Measurements from ENCODE around the gene COL6A2.
"Not testable (repeated sequence)": the region's sequence is repeated elsewhere in the genome, so short reads cannot be mapped to it uniquely, and the experiment has no call there.

Gene COL6A2

GRCh38 chr21:46157987-46158451 is 60.1 kb downstream of the COL6A2 start:
- no peak for DNase-seq

DNA sequence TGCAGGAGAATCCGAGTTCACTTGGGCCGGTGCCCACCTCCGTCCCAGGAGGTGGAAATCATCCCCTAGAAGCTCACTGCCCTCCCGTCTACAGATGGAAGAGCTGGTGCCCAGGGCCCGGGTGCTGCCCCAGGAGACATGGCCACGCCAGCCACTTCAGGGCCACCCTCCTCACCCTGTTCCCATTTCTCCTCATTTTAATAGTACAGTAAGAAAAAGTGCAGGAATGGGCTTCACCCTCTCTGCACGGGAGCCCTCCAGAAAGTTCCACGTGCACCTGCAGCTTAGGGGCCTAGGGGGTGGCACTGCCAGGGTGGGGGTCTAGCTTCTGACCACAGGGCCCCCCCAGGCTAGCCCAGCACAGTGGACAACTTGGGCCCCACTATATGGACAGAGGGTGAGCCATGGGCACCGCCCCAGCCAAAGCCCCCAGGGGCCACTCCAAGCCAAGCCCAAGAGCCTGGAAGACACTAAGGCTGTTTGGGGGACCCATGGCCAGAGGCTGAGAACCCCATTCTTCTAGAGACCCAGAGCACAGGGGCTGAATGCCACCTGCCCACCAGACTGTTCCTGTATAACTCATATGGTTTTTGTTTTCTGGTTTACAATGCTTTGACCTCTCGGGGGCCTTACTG is 60.9 kb downstream of the COL6A2 start:
- no peak for DNase-seq

GRCh38 chr21:46159390-46159789 is 61.5 kb downstream of the COL6A2 start:
- no peak for DNase-seq

DNA sequence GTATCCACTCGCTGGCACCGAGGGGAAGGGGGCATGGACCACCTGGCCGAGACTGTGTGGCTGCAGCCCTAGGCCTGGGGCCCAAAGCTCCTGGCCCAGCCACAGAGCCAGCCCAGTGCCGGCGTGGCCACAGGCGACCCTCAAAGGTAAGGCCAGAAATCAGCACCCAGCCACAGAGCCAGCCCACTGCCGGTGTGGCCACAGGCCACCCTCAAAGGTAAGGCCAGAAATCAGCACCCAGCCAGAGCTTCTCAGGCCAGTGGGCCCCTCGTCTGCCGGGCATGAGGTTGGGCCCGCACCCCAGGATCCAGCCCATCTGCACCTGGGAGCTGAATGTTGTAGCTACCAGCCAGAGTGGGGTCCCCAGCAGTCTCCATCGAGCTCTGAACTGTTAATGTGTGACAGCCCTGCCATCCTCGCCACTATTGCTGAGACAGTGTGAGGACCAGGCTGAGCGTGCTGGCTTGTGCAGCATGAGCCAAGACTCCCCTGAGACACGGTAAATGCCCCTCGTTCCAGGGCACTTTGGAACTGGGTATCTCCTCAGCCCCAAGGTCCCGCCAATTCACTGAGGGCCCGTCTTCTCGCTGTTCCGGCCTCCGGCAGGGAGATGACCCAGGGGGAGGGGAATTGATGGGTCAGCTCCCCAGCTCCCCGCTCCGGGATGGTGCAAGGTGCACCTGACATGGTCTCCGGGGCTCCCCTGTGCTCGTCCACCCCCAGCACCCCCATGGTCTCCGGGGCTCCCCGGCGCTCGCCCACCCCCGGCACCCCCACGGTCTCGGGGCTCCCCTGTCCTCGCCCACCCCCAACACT is 62.1 kb downstream of the COL6A2 start:
- no peak for DNase-seq

DNA sequence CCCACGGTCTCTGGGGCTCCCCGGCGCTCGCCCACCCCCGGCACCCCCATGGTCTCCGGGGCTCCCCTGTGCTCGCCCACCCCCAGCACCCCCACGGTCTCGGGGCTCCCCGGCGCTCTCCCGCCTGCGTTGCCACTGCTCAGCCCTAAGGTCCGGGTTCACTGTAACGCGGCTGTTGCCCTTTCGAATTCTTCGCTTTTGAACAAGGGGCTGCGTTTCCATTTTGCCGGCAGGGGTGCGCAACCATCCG is 62.7 kb downstream of the COL6A2 start:
- no peak for DNase-seq

GRCh38 chr21:46160907-46161632 is 63.2 kb downstream of the COL6A2 start:
- no peak for DNase-seq

DNA sequence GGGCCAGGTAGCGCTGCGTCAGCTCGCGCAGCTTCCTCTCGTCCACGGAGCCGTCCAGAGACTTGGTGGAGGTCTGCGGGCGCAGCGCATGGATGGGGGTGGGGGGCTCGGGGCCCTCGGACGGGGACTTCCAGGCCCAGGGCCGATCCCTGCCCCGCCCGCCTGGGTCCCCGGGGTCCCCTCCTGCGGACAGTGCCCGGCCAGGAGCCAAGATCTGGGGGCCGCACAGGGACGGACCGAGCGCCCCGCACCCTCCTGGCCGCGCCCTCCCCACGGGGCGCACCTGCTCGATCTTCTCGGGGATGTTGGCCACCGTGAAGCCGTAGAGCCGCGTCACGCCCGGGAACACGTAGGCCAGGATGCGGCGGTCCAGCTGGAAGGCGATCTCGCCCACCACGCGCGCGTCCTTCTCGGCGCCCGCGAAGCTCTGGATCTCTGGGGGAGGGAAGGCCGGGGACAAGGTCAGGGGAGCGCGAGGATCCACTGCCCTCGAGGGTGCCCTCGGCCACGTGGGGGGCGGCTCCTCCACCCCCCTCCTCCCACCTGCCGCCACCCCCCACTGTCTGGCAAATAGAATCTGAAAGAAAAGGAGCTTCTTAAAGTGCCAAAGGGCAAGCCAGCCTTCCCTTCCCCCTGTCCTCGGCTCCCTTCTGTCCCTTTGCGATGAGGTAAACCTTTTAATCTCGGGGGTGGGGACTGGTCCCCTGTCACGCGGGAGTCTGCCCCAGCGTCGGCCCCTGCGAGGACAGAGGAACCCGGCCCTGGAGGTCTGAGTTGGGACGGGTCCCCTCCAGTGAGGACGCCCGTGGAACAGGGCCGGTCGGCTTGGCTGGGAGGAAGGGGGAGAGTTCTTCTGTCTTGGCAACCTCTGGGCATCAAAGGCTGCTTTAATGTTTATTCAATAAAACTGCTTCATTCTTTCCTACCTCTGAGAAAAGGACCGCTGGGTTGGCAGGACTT is 64.0 kb downstream of the COL6A2 start:
- no peak for DNase-seq

- DNase-seq: no peak
Measured at GRCh38 chr21:46163380-46163779, 65.5 kb downstream of the COL6A2 start.

- DNase-seq: no peak
Measured at GRCh38 chr21:46165098-46165497, 67.2 kb downstream of the COL6A2 start.

DNA sequence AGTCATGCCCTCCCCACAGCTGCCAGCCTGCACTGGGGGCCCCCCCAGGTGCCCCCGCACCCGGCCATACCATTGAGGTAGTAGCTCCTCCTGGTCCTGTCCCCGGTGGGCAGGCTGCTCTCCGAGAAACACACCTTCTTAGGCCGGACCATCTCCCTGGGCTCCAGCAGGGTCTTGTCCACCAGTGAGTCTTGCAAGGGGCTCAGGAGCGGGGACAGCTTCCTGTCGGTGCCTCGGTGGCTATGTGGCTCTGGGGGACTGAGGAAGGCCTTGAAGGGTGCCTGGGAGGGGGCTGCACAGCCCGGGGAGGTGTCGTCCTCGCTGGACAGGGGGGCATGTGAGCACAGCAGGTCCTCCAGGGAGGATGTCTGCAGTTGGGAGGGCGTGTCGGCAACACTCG is 70.3 kb downstream of the COL6A2 start:
- DNase-seq: no peak

DNA sequence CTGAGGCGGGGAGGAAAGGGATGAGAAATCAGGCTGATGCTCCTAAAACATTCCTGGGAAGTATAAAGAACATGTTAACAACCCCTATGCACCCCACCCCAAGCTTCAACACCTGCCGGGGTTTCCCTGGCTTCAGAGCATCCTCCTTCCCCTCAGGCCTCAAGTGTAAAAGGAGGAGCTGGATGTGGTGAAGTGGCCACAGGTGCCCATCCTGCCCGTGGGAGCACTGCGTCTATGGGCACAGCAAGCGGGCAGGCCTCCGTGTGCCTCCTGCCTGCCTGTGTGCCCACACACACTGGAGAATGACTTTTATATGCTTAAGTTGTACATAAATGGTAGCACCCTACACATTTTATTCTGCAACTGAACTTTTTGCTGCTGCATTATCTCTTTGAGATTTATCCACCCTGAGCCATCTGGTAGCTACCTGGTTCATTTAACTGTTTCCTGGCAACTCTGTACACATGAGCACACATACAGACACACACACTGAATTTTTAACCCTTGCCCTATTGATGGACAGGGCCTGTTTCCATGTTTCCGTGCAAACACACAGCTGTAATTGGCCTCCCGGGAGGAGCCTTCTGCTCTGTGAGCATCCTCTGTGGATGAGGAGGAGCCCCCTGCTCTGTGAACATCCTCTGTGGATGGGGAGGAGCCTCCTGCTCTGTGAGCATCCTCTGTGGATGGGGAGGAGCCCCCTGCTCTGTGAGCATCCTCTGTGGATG is 70.9 kb downstream of the COL6A2 start:
- DNase-seq: no peak

DNA sequence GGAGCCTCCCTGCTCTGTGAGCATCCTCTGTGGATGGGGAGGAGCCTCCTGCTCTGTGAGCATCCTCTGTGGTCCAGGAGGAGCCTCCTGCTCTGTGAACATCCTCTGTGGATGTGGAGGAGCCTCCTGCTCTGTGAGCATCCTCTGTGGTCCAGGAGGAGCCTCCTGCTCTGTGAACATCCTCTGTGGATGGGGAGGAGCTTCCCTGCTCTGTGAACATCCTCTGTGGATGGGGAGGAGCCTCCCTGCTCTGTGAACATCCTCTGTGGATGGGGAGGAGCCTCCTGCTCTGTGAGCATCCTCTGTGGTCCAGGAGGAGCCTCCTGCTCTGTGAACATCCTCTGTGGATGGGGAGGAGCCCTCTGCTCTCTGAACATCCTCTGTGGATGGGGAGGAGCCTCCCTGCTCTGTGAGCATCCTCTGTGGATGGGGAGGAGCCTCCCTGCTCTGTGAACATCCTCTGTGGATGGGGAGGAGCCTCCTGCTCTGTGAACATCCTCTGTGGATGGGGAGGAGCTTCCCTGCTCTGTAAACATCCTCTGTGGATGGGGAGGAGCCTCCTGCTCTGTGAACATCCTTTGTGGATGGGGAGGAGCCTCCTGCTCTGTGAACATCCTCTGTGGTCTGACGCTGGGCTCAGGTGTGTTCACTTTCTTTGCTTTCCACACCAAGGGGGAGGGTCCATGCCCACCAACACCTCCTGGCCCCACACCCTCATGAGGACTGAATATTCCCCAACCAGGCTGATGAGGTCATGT is 72.7 kb downstream of the COL6A2 start:
- DNase-seq: peak; percentile 58 to 62

DNA sequence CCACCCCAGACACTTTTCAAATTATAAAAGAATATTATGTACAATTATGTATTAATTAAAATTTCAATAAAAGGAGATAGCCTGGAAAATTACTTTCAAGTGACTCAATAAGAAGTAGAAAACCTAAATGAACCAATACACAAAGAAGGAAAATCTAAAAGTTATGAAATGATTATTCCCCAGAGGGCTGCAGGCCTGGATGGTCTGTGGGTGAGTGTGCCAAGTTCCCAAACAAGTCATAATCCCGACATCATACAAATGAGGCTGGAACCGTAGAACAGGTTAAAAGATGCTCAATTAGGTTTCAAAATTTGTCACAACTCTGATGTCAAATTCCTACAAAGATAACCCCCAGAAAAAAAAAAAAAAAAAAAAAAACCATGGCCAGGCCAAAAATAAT is 73.7 kb downstream of the COL6A2 start:
- DNase-seq: no peak

DNA sequence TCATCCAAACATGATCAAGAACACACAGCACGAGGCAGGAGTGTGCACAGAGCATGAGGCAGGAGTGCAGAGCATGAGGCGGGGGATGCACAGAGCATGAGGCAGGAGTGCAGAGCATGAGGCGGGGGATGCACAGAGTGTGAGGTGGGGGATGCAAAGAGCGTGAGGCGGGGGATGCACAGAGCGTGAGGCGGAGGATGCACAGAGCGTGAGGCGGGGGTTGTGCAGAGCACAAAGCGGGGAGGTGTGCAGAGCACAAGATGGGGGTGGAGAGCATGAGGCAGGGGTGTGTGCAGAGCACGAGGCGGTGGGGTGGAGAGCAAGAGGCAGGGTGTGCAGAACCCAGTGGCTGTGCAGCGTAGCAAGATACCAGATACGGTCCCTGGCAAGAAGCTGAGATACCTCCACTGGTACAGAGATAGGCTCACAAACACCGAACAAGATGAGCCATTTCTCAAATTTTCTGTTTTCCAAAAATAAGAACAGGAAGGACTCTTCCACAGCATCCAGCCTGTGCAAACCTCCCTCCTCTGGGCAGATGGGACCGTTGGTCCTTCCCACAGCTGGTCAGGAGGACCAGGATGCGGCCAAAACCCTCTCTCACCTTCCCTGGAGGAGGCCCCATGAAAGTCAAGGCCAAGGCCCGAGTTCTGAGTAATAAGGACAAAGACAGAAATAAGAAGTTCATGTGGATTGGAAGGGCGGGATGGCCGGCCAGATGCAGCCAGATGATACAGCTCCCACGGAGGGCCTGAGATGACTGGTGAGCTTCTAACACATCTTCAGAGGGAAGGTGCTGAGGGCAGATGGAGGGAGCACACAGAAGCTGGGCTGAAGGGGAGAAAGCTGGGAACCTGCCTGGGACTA is 74.3 kb downstream of the COL6A2 start:
- no peak for DNase-seq

GRCh38 chr21:46172863-46173528 is 75.1 kb downstream of the COL6A2 start:
- DNase-seq: no peak

DNA sequence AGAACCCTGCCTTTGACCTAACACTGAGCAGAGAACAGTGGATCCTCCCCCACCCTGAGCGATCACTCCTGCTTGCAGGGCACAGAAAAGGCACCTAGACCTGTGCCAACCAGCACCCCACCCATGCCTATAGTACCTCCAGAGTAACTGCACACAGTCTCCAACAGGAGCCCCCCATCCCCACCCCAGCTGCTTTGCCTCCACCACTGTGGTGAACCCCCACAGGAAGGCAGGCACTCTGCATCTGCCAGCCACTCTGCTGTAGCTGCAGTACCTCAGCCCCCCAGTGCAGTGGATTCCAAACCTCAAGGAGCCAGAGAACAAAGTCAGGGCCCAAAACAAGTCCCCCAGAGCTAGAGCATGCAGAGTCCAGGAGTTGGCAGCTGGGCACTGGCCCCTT is 75.7 kb downstream of the COL6A2 start:
- no peak for DNase-seq

- not testable (repeated sequence) for DNase-seq
Measured at GRCh38 chr21:46176443-46177129, 78.7 kb downstream of the COL6A2 start.

- no peak for DNase-seq
Measured at GRCh38 chr21:46178961-46179360, 81.0 kb downstream of the COL6A2 start.

Measured in CD4-positive, alpha-beta T cell treated with Interferon alpha-2 for 1 hour (primary cell).